ENCODE measurements around the gene ATP6V1G2.

The ATP6V1G2 gene

DNA sequence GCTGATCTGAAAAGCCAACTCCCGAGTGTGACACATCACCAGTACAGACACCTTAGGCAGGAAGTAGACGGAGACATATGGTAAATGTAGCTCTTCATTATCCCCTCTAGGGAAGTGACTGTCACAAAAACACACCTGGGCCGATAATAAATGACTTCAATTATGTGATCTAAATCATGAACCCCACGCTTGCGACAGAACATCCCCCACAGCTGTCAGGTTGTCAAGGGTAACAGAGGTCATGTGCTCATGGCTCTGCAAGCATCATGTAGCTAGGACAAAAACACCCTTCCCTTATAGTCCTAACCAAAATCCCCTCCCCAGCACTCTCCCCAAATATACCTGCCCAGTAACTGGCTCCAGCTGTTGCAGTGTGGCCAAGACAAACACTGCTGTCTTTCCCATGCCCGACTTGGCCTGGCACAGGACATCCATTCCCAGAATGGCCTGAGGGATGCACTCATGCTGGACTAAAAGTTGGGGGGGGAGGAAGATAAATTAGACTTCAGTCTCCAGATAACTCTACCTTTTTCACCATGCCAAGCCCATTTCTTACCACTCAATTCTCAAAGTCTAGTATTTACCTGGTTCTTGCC, 7.5 kb downstream of the ATP6V1G2 start:
- H3K4me3 ChIP-seq (ENCODE audit: low read length): peak overlapping the region; percentile 85
- DNase-seq (ENCODE audit: low read depth): no peak
- TF ChIP-seq, protein P1, sequence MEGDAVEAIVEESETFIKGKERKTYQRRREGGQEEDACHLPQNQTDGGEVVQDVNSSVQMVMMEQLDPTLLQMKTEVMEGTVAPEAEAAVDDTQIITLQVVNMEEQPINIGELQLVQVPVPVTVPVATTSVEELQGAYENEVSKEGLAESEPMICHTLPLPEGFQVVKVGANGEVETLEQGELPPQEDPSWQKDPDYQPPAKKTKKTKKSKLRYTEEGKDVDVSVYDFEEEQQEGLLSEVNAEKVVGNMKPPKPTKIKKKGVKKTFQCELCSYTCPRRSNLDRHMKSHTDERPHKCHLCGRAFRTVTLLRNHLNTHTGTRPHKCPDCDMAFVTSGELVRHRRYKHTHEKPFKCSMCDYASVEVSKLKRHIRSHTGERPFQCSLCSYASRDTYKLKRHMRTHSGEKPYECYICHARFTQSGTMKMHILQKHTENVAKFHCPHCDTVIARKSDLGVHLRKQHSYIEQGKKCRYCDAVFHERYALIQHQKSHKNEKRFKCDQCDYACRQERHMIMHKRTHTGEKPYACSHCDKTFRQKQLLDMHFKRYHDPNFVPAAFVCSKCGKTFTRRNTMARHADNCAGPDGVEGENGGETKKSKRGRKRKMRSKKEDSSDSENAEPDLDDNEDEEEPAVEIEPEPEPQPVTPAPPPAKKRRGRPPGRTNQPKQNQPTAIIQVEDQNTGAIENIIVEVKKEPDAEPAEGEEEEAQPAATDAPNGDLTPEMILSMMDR (conservative IDR thresholded peaks at IDR 0.05; ENCODE audit: low read depth, low read length): no peak

DNA sequence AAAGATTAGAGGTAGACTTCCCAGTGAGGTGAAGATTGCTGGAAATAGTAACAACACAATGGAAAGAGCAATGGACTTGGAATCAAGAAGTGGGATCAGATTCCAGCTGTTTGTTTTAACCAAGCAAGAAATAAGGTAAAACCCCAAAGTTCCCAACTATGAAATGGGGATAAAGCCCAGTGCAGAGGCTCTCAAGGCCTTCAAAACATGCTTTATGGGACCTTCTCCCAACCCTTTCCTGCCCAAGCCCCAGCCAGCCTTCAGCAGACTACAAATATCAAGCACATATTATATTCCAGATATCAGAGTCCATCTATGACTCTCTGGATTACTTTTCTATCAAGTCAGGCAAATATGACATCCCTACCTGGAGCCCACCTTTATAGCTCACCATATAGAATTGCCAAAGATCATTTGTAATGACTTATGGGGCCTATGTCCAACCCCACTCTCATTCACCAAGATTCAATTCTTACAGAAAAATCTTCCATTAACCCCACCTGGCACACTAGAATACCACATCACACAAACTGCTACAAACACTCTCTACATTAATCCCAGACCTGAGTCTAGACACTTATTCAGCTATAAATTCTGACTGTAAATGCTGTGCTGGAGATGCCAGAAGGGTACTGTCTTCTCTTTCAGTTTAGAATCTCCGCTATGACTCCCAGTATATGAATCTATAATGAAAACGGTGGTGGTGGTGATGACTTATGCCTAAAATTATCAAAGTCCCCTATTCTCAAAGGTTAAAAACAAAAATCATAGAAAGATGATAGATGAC, 10.7 kb downstream of the ATP6V1G2 start:
- TF ChIP-seq, protein P1 (conservative IDR thresholded peaks at IDR 0.05; ENCODE audit: low read depth, low read length): no peak
- no peak for DNase-seq (ENCODE audit: low read depth)
- H3K4me3 ChIP-seq (ENCODE audit: low read length): no peak overlapping the region

DNA sequence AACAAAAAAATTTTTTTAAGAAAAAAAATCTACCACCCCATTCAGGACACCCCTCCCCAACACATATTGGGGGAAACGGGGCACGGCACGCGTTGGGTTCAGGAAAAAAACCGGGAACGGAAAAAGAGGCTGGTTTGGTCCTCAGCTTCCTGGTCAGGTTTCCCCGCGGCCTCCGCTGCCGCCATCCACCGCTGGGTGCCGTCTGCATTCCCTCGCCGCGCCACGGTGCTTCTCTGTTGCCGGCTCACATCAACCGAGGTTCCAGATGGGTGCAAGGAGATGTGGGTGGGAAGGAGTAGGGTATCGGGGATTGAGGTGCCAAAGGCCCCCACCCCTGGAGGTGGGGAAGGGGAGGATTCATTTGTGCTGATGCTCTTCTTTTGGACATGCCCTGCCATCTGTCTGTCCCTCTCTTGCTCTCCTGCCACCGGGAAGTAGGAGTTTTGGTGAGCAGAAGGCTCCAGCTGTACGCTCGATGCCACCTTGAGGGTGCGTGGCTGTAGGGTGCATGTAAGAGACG, 11.8 kb downstream of the ATP6V1G2 start:
- TF ChIP-seq, protein P1 (conservative IDR thresholded peaks at IDR 0.05; ENCODE audit: low read depth, low read length): no peak
- H3K4me3 ChIP-seq (ENCODE audit: low read length): no peak overlapping the region
- DNase-seq (ENCODE audit: low read depth): no peak

DNA sequence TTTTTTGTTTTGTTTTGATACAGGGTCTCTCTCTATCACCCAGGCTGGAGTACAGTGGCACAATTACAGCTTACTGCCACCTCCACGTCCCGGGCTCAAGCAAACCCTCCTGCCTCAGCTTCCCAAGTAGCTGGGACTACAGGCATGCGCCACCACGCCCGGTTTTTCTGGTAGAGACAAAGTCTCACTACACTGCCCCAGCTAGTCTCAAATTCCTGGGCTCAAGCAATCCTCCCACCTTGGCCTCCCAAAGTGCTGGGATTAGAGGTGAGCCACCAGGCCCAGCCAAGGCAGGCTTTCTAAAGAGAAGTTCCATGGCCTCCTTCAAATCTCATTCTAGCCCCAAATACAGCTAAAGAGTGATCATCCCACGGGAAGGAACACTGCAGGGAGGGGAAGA, 12.4 kb downstream of the ATP6V1G2 start:
- no peak for DNase-seq (ENCODE audit: low read depth)
- no peak overlapping the region for H3K4me3 ChIP-seq (ENCODE audit: low read length)
- TF ChIP-seq, protein P1 (conservative IDR thresholded peaks at IDR 0.05; ENCODE audit: low read depth, low read length): no peak

DNA sequence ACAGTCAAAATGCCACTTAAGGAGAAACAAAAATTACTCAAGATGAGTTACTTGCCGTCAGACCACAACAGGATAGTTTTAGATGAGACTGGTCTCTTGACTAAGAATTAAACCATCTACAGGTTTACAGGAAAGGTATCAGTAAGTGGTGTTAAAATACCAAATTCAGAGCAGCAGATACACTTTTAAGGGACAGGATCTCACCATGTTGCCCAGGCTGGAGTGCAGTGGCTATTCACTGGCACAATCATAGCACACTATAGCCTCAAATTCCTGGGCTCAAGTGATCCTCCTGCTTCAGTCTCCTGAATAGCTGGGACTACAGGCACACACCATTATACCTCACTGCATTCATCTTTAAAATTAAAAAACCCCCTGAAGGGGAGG, 13.0 kb downstream of the ATP6V1G2 start:
- H3K4me3 ChIP-seq (ENCODE audit: low read length): no peak overlapping the region
- TF ChIP-seq, protein P1 (conservative IDR thresholded peaks at IDR 0.05; ENCODE audit: low read depth, low read length): no peak
- no peak for DNase-seq (ENCODE audit: low read depth)

DNA sequence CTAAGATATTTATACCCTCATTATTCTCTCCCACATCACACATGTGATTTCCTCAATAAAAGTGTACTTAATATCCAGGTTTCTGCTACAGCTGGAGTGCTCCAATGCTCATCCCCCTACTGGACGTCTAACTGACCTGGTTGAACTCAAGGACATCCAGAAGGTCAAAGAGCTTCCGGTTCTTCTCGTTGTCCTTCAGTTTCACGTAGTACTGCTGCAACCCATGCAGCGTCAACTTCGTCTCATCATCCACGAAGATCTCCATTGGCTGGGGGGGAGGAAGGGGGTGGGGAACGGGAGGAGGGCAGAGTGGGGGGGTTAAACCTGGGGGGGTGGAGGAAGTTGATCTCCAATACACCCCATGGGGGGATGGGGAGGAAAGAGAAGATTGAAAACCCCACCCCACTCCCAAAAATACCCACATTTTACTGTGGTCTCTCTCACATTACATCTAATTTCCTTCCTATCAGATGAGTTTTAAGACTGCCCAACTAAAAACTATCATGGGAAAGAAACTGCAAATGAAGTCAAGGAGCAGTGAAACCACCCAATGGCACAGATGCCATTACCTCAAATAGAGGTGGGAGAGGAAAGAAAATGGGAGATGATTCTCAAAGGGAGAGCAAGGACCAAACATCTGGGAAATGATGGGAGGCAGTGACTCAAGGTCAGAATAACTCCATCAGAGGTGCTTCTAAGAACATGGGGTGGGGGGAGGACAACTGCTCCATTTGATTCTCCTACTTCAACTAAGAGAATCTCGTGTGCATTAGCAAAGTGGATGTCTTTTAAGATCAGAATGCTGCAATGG, 13.6 kb downstream of the ATP6V1G2 start:
- no peak for DNase-seq (ENCODE audit: low read depth)
- TF ChIP-seq, protein P1 (conservative IDR thresholded peaks at IDR 0.05; ENCODE audit: low read depth, low read length): no peak
- no peak overlapping the region for H3K4me3 ChIP-seq (ENCODE audit: low read length)
